SK-N-SH (cell line): ENCODE data around the gene ASIC3.

Experiments
- EP300 ChIP-seq, 2 experiments: IDR thresholded peaks; 2 replicates each; pipeline versions ENCODE4 v1.4.0 to v1.6.1; 2012; ENCODE audit warnings: borderline replicate concordance in 1 of 2, low read depth in 1 of 2, low read length in 1 of 2
- POLR2AphosphoS5 ChIP-seq: IDR thresholded peaks from 2 replicates; pipeline ENCODE4 v1.6.1; 2012; ENCODE audit warnings: low read depth, low read length
- SMC3 ChIP-seq: IDR thresholded peaks from 2 replicates; pipeline ENCODE4 v1.6.1; 2012; ENCODE audit warnings: low read depth, low read length, improper control_type of control experiment
- TAF1 ChIP-seq: IDR thresholded peaks from 2 replicates; pipeline ENCODE4 v1.6.1; 2012; ENCODE audit warnings: low read depth, mild to moderate bottlenecking, low read length, moderate library complexity, borderline replicate concordance
- TF ChIP-seq, protein P1 (sequence below): fragments of 200-600 bp; sonication (generic); IDR thresholded peaks from 2 replicates; pipeline ENCODE4 v1.6.1; 2017; ENCODE audit warnings: antibody characterized with exemption, mild to moderate bottlenecking, moderate library complexity
- TF ChIP-seq, protein P2 (sequence below): fragments of 150-350 bp; IDR thresholded peaks from 2 replicates; pipeline ENCODE4 v1.6.1; 2016; ENCODE audit warnings: mild to moderate bottlenecking, low read depth, low read length

DNA sequence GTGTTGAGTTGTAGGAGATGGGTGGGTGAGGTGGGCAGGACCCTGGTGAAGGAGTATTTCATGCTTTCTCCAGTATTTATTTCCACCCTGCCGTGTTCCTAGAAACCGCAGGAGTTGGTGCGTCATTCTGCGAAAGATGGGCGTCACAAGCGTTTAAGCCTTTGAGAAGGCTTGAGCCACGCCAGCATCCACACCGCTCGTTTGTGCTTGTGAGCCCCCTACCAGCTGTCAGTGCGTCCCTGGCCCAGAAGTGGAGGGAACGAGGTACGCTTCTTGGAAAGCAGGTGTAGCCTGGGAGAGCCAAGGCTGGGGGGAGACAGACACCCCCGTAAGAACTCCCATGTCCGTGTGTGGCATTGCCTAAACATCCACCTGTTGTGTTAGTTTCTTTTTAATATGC, 43.7 kb downstream of the ASIC3 start:
- TF ChIP-seq POLR2AphosphoS5, result no peak
- no peak for TF ChIP-seq EP300 (IDR thresholded peaks at IDR 0.05; ENCODE audit: borderline replicate concordance in 1 of 2, low read depth in 1 of 2, low read length in 1 of 2)
- TF ChIP-seq SMC3, result no peak
- TF ChIP-seq, protein P1, sequence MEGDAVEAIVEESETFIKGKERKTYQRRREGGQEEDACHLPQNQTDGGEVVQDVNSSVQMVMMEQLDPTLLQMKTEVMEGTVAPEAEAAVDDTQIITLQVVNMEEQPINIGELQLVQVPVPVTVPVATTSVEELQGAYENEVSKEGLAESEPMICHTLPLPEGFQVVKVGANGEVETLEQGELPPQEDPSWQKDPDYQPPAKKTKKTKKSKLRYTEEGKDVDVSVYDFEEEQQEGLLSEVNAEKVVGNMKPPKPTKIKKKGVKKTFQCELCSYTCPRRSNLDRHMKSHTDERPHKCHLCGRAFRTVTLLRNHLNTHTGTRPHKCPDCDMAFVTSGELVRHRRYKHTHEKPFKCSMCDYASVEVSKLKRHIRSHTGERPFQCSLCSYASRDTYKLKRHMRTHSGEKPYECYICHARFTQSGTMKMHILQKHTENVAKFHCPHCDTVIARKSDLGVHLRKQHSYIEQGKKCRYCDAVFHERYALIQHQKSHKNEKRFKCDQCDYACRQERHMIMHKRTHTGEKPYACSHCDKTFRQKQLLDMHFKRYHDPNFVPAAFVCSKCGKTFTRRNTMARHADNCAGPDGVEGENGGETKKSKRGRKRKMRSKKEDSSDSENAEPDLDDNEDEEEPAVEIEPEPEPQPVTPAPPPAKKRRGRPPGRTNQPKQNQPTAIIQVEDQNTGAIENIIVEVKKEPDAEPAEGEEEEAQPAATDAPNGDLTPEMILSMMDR, result no peak
- TF ChIP-seq, protein P2, sequence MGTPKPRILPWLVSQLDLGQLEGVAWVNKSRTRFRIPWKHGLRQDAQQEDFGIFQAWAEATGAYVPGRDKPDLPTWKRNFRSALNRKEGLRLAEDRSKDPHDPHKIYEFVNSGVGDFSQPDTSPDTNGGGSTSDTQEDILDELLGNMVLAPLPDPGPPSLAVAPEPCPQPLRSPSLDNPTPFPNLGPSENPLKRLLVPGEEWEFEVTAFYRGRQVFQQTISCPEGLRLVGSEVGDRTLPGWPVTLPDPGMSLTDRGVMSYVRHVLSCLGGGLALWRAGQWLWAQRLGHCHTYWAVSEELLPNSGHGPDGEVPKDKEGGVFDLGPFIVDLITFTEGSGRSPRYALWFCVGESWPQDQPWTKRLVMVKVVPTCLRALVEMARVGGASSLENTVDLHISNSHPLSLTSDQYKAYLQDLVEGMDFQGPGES, result no peak
- no peak for TF ChIP-seq TAF1
